HG03378 (cell line): ENCODE data around the gene CLCN7.

ENCODE experiments used
- ATAC-seq: cut with Tn5 transposase; IDR thresholded peaks from one replicate; pipeline ENCODE4 v1.9.1; 2021; ENCODE audit warnings: mild to moderate bottlenecking, moderate library complexity; ENCODE audit not compliant: unreplicated experiment

The CLCN7 gene

DNA sequence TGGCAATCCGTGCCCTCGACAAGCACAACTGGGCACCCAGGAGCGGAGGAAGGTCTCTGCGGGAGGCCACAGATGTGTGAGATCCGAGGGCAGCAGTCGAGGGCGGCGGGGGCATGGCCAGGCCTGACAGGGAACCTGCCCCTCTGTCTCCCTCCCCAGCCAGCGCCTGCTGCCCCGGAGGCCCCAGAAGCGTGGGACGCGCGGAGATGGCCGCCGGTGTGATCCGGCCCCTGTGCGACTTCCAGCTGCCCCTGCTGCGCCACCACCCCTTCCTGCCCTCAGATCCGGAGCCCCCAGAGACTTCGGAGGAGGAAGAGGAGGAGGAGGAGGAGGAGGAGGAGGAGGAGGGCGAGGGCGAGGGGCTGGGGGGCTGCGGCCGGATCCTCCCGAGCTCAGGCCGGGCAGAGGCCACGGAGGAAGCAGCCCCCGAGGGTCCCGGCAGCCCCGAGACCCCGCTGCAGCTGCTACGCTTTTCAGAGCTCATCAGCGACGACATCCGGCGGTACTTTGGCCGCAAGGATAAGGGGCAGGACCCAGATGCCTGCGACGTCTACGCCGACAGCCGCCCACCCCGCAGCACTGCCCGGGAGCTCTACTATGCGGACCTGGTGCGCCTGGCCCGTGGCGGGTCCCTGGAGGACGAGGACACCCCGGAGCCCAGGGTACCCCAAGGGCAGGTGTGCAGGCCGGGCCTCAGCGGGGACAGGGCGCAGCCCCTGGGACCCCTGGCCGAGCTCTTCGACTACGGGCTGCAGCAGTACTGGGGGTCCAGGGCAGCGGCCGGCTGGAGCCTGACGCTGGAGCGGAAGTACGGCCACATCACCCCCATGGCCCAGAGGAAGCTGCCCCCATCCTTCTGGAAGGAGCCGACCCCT is 42.2 kb downstream of the CLCN7 start:
- no peak for ATAC-seq

DNA sequence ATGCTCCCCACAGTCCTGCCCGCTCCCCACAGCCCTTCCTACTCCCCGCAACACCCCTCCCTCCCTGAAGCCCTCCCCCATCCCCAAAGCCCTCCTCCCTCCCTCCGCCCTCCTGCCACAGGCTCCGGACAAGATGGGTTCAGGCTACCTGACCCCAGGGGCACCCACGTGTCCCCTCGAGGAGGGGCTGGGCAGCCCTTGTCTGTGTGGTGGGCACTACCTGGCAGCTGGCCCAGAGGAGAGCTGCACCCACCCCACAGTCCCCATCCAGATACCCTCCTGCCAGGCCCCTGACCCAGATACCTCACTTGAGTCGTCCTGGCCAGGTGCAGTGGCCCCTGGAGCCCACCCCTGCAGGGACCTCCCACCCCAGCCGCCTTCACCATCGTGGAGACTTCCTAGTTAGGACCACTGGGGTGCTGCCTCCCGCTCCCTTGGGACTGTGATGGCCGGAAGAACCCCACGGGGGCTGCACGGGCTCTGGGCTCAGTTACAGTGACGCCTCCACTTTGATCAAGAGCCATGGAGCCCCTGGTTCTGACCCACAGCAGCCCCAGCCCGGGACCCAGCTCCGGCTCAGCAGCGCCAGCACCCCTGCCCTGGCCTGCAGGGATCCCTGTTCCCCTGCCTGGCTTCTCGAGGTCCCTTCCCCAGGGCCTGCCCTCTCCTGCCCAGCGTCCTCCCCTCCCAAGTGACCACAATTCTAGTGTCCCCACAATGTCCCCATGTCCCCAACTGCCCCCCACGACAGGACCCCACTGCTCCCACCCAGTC is 43.1 kb downstream of the CLCN7 start:
- no peak for ATAC-seq

DNA sequence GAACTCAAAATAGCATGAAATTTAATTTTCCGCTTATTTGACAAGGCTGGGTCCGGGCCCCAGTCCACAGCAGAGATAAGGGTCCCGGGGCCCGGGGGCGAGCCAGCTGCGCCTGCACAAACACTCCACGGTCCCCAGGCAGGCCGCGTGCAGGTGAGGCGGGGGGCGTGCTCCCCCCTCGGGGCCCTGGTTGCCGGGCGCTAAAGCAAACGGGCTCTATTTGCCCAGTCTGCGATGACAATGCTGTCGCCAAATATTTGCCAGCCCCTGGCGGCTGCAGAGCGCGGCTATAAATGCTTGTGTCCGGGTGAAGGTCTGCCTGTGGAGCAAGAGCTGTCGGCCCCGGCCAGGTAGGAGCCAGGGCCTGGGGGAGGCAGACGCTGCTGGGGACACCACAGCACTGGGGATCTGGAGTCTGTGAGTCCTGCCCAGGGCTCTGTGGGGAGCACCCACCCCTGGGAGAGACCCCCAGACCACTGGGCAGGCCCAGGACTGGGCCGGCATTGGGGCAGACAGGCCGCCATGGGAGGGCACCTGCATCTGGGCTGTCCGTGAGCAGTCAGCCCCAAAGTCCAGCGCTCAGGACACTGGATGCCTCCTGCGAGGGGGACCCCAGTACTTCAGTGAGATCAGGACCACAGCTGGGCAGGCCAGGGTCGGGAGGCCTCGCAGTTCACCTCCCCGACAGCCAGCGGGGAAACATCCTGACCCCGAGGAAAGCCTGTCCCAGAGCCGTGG is 43.9 kb downstream of the CLCN7 start, which contains the start of gene PERCC1:
TSS of gene PERCC1 (plus strand) at position 320 of the 738 bp plus-strand sequence. CDS start 1,516 bp downstream, outside the sequence.
- no peak for ATAC-seq

DNA sequence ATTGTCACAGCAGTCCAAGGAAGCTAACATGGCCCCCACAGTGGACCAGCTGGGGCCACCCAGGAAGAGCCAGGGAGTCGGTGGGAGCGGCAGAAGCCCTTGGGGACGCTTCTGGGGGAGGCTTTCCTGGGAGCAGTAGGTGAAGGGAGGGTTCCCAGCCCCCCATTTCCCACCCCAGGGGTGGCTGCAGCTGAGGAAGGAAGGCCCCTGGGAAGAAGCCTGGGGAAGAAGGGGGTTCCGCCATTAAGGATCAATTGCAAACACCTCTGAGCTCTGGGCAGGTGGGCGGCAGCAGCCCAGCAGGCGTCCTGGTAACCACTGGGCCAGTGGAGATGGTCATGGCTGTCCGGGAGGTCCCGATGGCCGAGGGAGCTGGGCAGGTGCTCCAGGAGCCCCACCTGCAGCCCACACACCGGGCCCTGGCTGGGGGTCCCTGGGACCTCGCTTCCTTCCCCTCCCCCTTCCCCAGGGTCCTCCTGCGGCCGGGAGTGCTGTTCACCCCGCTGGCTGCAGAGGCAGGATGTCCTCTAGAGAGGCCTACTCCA is 44.5 kb downstream of the CLCN7 start:
- ATAC-seq = no peak

DNA sequence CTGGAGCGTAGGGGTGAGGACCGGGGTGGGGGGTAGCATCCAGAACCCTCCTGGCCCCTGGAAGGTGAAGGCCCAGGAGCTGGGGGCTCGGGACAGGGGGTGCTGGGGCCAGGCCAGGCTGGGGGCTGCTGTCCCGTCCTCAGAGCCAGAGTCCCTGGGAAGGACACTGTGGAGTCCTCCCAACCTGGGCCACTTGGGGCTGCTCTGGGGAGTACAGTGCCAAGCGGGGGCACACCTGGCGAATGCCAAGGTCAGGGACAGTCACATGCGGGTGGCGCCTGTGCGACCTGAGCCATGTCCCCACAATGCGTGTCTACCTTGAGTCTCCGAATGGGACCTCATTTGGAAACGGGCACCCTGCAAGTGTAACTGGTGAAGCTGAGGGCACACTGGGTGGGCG is 45.2 kb downstream of the CLCN7 start:
- ATAC-seq = no peak

DNA sequence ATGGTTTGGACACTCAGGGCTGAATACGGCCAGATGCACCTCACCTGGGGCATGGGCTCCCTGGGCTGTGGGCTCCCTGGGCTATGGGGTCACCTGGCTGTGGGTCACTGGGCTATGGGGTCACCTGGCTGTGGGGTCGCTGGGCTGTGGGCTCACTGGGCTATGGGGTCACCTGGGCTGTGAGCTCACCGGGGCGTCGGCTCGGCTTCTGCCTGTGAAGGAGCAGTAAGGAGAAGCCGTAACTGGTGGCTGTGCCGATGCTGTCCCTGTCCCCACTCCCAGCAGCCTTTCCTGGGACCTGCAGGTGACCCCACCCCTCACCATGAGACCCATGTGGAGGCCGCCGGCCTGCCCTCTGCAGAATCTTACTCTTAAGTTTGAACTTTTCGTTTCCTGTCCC is 45.8 kb downstream of the CLCN7 start:
- ATAC-seq = no peak

DNA sequence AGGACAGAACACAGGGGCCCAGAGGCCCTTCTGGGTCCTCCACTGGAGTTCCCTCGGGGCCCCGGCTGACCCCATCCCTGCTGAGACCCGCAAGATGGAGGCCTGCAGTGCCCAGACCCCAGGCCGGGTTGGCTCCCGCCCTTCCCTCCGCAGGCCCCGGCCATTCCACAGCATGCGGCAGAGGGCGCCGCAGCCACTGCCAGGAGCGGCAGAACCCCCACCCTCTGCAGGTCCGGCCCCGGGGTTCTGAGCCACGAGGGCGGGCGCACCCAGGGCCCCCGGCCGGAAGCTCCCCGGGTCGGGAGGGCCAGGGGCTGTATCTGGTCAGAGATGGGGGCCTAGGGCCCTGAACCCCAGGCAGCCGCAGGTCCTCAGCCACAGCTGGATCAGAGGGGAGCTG is 46.3 kb downstream of the CLCN7 start:
- ATAC-seq = no peak

DNA sequence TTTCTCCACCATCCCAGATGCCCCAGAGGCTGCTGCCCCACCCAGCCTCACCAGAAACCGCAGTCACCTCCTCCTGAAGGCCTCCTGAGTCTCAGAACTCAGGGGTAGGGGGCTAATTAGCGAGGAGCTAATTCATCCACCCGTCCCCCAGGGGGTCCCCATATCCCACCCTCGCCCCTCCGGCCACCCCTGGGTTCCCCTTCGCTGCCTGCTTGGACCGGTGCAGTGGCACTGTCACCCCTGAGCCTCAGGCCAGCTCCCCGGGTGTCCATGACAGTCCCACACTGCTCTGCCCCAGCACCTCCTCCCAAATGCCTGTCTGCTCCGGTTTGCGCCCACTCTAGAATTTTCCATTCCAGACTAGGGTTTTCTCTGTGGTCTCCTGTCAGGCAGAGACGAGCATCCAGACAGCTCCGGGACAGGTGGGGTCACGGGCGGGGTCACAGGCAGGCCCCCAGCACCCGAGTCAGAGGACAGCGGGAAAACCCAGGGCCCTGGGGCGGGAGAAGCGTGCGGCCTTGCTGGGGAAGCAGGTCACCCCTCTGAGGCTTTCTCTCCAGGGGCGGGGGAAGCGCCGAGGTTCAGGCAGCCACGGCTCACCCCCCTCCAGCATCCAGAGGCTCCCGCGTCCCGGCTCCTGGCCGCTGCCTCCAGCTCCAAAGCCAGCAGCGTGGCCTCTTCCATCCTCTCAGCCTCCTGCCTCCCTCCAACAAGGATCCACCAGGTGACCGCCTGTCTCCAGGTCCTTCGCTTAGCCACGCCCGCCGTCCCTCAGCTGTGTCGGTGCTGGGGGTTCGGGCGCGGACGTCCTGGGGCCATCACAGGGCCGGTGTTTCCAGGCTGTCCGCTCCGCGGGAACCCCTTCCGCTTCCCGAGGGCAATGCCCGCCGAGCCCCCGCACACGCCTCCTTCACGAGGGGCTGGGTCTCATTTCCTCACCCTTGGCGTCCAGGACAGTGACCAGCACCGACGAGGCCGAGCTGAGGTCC is 47.1 kb downstream of the CLCN7 start:
- ATAC-seq = no peak

DNA sequence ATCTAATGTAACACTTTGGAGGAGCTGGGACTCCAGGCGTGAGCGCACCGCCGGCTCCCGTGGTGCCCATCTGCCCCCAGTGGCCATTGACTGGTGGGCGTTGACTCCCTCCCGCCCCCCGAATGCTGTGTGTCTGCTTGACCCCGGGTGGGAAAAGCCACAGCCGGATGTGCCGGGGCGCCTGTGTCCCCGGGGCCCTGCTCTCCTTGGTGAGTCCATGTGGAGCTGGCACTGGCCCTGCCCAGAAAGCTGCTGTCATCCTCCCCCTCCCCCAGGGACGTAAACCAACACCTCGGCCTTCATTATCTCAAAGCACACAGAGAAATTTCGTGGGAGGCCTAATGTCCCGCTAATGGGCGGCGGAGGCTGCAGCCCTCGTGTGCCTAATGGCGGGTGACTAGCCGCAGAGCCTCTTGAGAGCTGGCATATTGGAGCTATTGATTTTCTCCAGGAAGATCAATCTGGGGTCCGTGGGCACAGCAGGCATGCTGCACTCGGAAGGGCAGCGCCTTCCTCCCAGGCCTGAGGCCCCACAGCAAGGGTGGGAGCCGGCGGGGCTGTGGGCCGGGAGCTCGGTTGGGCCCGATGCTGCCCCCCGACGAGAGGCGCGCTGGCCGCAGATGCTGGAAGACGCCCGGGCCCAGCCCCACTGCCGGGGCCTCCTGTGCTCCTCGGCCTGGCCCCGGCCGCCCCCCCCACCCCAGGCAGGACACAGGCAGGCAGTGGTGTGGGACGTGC is 47.9 kb downstream of the CLCN7 start:
- no peak for ATAC-seq

DNA sequence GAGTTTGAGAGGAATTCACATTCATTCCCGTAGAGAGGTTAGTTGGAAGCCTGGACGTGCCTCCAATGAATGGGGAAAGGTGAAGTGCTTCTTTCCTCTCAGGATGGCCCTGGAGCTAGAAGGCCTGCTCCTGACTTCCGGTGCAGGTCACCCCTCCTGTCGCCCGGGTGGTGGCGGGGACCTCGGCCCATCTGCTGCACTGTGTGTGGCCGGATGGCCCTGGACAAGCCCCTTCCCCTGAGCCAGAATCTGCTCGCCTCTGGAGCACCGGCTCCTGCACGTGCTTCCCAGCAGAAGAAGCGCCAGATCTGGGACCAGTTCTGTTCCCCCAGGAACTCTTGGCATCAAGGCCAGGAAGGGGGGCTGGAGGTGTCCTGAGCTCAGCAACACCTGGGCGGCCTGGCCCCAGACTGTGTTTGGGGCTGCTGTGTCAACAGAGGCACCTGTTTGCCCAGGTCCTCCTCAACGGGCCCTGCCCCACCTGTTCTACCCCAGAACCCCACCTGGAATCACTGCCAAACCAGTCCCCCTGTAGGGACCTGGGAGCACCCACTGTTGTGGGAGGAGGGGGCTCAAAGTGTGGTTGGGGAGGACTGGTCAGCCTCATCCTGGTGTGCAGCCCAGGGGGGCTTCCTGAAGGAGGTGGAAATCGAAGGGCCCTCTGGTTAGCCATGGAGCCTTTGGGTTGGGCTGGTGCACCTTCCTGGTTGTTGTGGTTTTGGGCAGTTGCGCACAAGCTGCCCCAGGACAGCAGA is 49.0 kb downstream of the CLCN7 start:
- no peak for ATAC-seq

DNA sequence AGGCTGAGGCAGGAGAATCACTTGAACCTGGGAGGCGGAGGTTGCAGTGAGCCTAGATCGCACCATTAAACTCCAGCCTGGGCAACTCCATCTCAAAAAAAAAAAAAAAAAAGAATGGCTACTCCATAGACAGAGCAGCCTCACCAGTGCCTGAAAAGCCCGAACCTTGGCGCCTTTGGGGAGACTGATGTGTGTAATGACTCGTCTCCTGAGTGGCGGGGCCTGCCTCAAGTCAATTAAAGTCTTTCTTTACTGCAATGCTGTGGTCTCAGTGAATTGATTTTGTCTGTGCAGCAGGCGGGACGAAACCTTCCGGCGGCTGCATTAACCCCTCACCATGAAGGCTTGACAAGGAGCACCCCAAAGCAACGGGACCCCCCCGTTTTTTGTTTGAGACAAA is 50.8 kb downstream of the CLCN7 start:
- no peak for ATAC-seq

DNA sequence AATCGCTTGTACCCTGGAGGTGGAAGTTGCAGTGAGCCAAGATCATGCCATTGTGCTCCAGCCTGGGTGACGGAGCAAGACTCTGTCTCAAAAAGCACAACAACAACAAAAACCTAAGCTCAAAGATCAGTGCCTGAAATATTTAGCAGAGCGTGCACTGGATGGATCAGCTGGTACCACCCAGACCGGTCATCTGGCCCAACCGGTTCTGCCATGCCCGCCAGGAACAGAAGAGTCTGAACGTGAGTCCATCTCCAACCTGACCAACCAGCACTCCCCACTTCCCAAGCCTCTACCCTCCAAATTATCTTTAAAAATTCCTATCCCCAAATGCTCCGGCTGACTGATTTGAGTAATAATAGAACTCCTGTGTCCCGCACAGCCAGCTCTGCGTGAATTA is 52.8 kb downstream of the CLCN7 start:
- no peak for ATAC-seq

DNA sequence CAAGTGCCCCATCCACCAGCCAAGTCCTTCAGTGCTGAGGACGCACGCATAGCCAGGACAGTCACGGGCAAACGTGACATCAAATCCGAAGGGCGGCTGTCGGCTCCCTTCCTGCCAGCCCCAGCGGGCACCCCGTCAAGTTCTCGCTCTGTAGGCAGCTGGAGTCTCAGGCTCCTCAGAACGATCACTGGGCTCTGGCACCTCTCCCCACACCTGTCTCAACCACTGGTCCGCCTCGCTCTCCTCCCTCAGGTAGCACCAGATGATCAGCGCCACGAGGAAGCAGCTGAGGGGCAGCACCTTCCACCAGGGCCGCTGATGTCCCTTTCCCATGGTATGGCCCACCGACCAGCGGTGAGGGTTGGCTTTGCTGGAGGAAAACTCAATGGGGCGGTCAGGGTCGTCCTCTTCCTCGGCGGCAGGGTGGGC is 54.7 kb downstream of the CLCN7 start:
- ATAC-seq = peak; percentile 13

DNA sequence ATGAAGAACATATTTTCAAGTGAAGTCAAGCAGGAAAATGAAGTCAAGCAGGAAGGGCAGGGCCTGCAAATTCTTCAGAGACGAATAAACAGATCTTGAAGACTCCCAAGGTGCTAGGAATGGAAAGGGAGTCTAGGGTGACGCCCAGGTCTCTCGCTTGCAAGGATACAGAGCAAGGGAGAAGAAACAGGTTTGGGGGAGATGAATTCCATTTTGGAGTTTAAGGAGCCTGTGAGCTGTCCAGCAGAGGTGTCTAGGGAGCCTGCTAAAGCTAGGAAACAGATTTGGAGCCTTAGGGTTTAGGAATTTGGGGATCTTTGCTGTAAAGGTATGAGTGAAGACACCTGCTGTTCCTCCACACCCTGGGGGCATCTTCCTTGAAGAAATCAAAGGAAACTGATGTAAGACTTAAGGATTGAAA is 58.3 kb downstream of the CLCN7 start:
- no peak for ATAC-seq

DNA sequence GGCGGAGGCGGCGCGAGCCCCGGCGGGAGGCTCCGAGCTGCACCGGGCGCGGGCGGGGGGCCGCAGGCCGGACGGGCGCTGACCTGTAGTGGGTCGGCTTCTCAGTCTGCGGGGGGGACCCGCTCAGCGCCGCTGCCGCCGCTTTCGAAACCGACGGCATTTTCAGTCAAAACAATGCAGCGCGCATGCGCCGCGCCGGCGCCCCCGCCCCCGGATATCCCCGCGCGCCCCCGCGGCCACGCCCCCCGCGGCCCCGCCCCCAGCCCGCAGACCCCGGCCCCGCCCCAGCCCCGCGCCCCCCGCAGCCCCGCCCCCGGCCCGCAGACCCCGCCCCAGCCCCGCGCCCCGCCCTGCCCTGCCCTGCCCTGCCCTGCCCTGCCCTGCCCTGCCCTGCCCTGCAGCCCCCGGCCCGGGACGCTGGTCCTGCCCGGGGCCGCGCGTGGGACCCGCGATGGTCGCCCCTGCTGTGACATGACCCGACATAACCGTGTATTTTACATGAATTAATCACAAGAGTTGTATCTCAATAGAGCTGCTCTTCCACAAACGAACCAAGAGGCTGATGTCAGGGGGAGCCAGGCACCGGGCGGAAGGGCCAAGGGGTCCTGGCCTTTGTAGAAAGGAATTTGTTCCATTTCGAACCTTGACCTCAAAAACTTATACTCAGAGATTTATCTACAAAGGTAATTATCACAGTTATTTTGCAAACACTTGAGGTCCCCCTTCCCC is 60.1 kb downstream of the CLCN7 start, which contains the start of gene UNKL:
TSS of gene UNKL (minus strand) at position 173 of the 729 bp plus-strand sequence. CDS start at position 160, 13 bp downstream.
- no peak for ATAC-seq

DNA sequence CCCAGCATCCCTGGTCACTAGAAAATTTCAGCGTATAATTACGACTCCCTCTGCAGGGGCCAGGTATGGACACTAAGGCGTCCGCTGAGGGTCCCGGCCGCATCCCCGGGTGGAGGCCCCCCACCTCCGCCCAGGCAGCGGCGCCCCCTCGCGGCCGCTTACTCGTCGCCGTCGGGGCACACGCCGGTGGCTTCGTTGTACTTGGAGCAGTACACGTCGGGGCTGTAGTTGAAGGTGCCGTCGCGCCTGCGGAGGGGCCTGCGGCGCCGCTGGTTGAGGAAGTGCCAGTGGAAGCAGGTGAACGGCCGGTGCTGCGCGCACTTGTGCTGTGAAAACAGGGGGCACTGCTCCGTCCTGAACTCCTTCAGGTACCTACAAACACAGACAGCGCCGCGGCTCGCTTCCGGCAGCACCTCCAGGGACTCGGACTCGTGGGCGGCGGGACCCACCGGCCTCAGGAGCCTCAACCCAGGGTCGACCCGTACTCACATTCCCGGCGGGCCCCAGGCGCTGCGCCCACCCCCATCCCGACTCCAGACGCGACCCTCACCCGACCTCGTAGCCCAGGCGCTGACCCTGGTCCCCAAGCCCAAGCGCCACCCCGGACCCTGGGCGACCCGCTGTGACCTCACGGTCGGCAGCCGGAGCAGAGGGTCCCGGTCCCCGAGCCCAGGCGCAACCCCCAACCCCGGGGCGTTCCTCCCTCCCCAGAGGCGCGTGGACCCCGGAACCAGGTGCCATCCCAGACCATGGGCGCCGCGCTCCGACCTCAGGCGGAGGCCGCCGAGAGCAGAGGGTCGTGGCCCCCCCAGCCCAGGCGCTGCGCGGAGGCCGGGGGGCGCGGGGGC is 60.9 kb downstream of the CLCN7 start:
- ATAC-seq = no peak

DNA sequence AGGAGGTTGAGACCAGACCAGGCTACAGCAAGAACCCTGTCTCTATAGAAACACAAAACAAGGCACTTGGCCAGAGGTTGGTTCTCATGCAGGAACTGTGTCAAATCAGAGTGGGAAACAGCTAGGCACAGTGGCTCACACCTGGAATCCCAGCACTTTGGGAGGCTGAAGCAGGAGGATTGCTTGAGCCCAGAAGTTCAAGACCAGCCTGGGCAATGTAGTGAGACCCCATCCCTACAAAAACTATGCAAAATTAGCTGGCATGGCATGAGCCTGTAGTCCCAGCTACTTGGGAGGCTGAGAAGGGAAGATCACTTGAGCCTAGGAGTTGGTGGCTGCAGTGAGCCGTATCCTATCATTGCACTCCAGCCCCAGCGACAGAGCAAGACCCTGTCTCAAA is 62.0 kb downstream of the CLCN7 start:
- no peak for ATAC-seq
